Aorta (tissue), 5 donors: ENCODE results near the gene MYO9B. TPM values are rescaled to one million over a fixed set of nuclear protein-coding genes. Genes with fewer than 3 reads are reported as not detected.

Source experiments
- ATAC-seq: fragments of 200-7000 bp; cut with Tn5 transposase; one replicate; pipeline ENCODE4 v1.9.1; 2022; ENCODE audit warnings: moderate library complexity; ENCODE audit not compliant: low FRiP score
- DNase-seq, 2 donors: peaks; one replicate each; pipeline ENCODE4 v3.0.0-alpha.2; 2020
- H3K27ac ChIP-seq, 2 donors: one replicate each; pipeline ENCODE4 v1.5.1; 2013; ENCODE audit warnings: low read length in 2 of 2, mild to moderate bottlenecking in 2 of 2, moderate library complexity in 2 of 2, control low read depth in 1 of 2, inconsistent platforms in 1 of 2, low read depth in 1 of 2
- H3K27me3 ChIP-seq, 2 donors: one replicate each; pipeline ENCODE4 v1.6.1; 2013; ENCODE audit warnings: control low read depth in 1 of 2, low read length in 1 of 2, mild to moderate bottlenecking in 1 of 2, moderate library complexity in 1 of 2; ENCODE audit not compliant: insufficient read depth in 2 of 2, control insufficient read depth in 1 of 2
- H3K36me3 ChIP-seq, 2 donors: one replicate each; pipeline ENCODE4 v1.6.1; 2013; ENCODE audit warnings: control low read depth in 1 of 2, low read length in 1 of 2, mild to moderate bottlenecking in 1 of 2; ENCODE audit not compliant: insufficient read depth in 2 of 2, control insufficient read depth in 1 of 2
- H3K4me1 ChIP-seq, 2 donors: one replicate each; pipeline ENCODE4 v1.6.1; 2013; ENCODE audit warnings: low read length in 2 of 2, control low read depth in 1 of 2, mild to moderate bottlenecking in 1 of 2, moderate library complexity in 1 of 2; ENCODE audit not compliant: insufficient read depth in 2 of 2, control insufficient read depth in 1 of 2
- H3K4me3 ChIP-seq, 2 donors: one replicate each; pipeline ENCODE4 v1.5.1; 2013; ENCODE audit warnings: low read length in 2 of 2, control low read depth in 1 of 2, mild to moderate bottlenecking in 1 of 2
- H3K9me3 ChIP-seq: one replicate; pipeline ENCODE4 v1.6.1; 2013; ENCODE audit warnings: mild to moderate bottlenecking, low read length; ENCODE audit not compliant: control insufficient read depth
- WGBS, 2 donors: extraction: QIAGEN DNeasy Blood & Tissue Kit; methylation state at CpG; one replicate each; pipeline ENCODE4 v1.1.7; 2013; 5-methylcytosine and 5-hydroxymethylcytosine counted together
- intact Hi-C, 2 donors: fragments of 100-400 bp; cut with DNase I; formaldehyde crosslinking; loops; one replicate each; pipeline versions ENCODE4 v1.14.2 to v1.15.0; 2022
- polyA plus RNA-seq, 2 donors: library from polyadenylated mRNA; stranded (reverse); fragments of 200-250 nt; gene quantifications; one replicate each; pipeline ENCODE4 v1.2.3, GENCODE V29; 2013
- total RNA-seq, 2 donors: library from RNA; stranded (reverse); fragmentation: NEBNext Ultra II Directional; extraction: Animal tissue kit (Norgen Biotek cat#: 25700); gene quantifications; one replicate each; pipeline ENCODE4 v1.2.1, GENCODE V29; 2021
- donor health status: healthy with polysubstance abuse.
- donor health status: Bipolar disorder and iron deficiency.
- donor health status: DM: no; HTN: no; CAD: no.
- donor health status: DM: no; HTN: no; CAD: no.
- donor health status: DM: yes; HTN: yes; CAD: no.

The MYO9B gene
- total and polyA plus RNA-seq, 4 donors, result 34.3 to 183 (median 171) TPM

DNA sequence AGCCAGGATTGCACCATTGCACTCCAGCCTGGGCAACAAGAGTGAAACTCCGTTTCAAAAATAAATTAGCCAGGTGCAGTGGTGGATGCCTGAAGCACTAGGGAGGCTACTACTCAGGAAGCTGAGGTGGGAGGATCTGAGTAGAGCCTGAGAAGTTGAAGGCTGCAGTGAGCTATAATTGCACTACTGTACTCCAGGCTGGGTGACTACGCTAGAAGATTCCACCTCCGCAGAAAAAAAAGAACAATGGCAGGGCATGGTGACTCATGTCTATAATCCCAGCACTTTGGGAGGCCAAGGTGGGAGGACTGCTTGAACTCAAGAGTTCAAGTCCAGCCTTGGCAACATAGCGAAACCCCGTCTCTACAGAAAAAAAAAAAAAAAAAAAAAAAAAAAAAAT is 20.8 kb upstream of the MYO9B start:
- peaks cover 0 to 8% of the 10 kb centered on the region in 2 donors for H3K36me3 ChIP-seq
- no peak overlapping the region for H3K4me3 ChIP-seq
- intact Hi-C loops, result loop anchor here (5.0 kb wide), 1 partner anchor 282 kb away; no protein-coding TSS in a partner anchor
- no peaks in the 10 kb centered on the region for H3K27me3 ChIP-seq
- peaks cover 7% of the 10 kb centered on the region for H3K9me3 ChIP-seq
- ATAC-seq, result no peak
- 95 to 99% methylated on average over 5 of the region's 5 CpGs for WGBS, 2 donors
- no peak overlapping the region for H3K27ac ChIP-seq
- DNase-seq, result no peak
- H3K4me1 ChIP-seq, result no peaks in the 10 kb centered on the region

GRCh38 chr19:17055636-17056035 is 19.9 kb upstream of the MYO9B start:
- intact Hi-C loops, result no loop called here

GRCh38 chr19:17058236-17058635 is 17.3 kb upstream of the MYO9B start:
- no peak overlapping the region for H3K4me3 ChIP-seq
- H3K27ac ChIP-seq, result no peak overlapping the region
- intact Hi-C loops, result no loop called here
- ATAC-seq (no peak), DNase-seq (no peak)
- no peaks in the 10 kb centered on the region for H3K27me3 ChIP-seq
- H3K4me1 ChIP-seq, result no peaks in the 10 kb centered on the region
- peaks cover 0 to 8% of the 10 kb centered on the region in 2 donors for H3K36me3 ChIP-seq
- WGBS, 2 donors, result 98% methylated on average over 8 of the region's 8 CpGs
- peaks cover 7% of the 10 kb centered on the region for H3K9me3 ChIP-seq

More at GRCh38 chr19:17055636-17056035, 19.9 kb upstream of the MYO9B start:
- DNase-seq (no peak), ATAC-seq (no peak)
- Histone ChIP-seq H3K4me3 (no peak overlapping the region), H3K4me1 (no peaks in the 10 kb centered on the region), H3K27me3 (no peaks in the 10 kb centered on the region), H3K9me3 (peaks cover 7% of the 10 kb centered on the region), H3K27ac (no peak overlapping the region), H3K36me3 (peaks cover 0 to 8% of the 10 kb centered on the region in 2 donors)
- WGBS, 2 donors, result 93 to 94% methylated on average over 15 of the region's 15 CpGs

GRCh38 chr19:17060802-17061201 is 14.8 kb upstream of the MYO9B start:
- ATAC-seq, result no peak
- intact Hi-C loops, result no loop called here

GRCh38 chr19:17061205-17061604 is 14.4 kb upstream of the MYO9B start:
- Histone ChIP-seq H3K27me3 (no peaks in the 10 kb centered on the region), H3K36me3 (peaks cover 0 to 8% of the 10 kb centered on the region in 2 donors), H3K9me3 (peaks cover 7% of the 10 kb centered on the region), H3K4me3 (no peak overlapping the region), H3K4me1 (no peaks in the 10 kb centered on the region), H3K27ac (no peak overlapping the region)
- WGBS, 2 donors, result 95 to 96% methylated on average over 3 of the region's 3 CpGs
- DNase-seq (no peak), ATAC-seq (no peak)
- intact Hi-C loops, result no loop called here

More at GRCh38 chr19:17060802-17061201, 14.8 kb upstream of the MYO9B start:
- Histone ChIP-seq H3K27me3 (no peaks in the 10 kb centered on the region), H3K36me3 (peaks cover 0 to 8% of the 10 kb centered on the region in 2 donors), H3K4me3 (no peak overlapping the region), H3K4me1 (no peaks in the 10 kb centered on the region), H3K27ac (no peak overlapping the region), H3K9me3 (peaks cover 7% of the 10 kb centered on the region)
- no peak for DNase-seq
- WGBS, 2 donors, result 90 to 92% methylated on average over 3 of the region's 3 CpGs

- intact Hi-C loops, result no loop called here
- H3K4me3 ChIP-seq, result no peak overlapping the region
- H3K9me3 ChIP-seq, result peaks cover 7% of the 10 kb centered on the region
- no peak overlapping the region for H3K27ac ChIP-seq
- ATAC-seq (no peak), DNase-seq (no peak)
- WGBS, 2 donors, result 90 to 96% methylated on average over 7 of the region's 7 CpGs
- peaks cover 0 to 8% of the 10 kb centered on the region in 2 donors for H3K36me3 ChIP-seq
- H3K27me3 ChIP-seq, result no peaks in the 10 kb centered on the region
- no peaks in the 10 kb centered on the region for H3K4me1 ChIP-seq
Measured at GRCh38 chr19:17061691-17062090, 13.9 kb upstream of the MYO9B start.

- H3K4me1 ChIP-seq, result no peaks in the 10 kb centered on the region
- intact Hi-C loops, result no loop called here
- ATAC-seq (no peak), DNase-seq (no peak)
- no peak overlapping the region for H3K4me3 ChIP-seq
- WGBS, 2 donors, result 72 to 93% methylated on average over 2 of the region's 2 CpGs
- H3K36me3 ChIP-seq, result peaks cover 0 to 3% of the 10 kb centered on the region in 2 donors
- no peak overlapping the region for H3K27ac ChIP-seq
- H3K9me3 ChIP-seq, result peaks cover 3% of the 10 kb centered on the region
- no peaks in the 10 kb centered on the region for H3K27me3 ChIP-seq
Measured at GRCh38 chr19:17063428-17063827, 12.1 kb upstream of the MYO9B start.

GRCh38 chr19:17069193-17069592 is 6.4 kb upstream of the MYO9B start:
- no peaks in the 10 kb centered on the region for H3K36me3 ChIP-seq
- intact Hi-C loops, result loop anchor here (5.0 kb wide), 3 partner anchors 98 to 213 kb away; partner anchors contain the start of gene ANKLE1 (in 1 of the 2)
- H3K27ac ChIP-seq, result no peak overlapping the region
- no peaks in the 10 kb centered on the region for H3K9me3 ChIP-seq
- H3K4me1 ChIP-seq, result no peaks in the 10 kb centered on the region
- 86% methylated on average over 9 of the region's 9 CpGs for WGBS, 2 donors
- ATAC-seq, result no peak
- no peak overlapping the region for H3K4me3 ChIP-seq
- no peaks in the 10 kb centered on the region for H3K27me3 ChIP-seq
- no peak for DNase-seq

DNA sequence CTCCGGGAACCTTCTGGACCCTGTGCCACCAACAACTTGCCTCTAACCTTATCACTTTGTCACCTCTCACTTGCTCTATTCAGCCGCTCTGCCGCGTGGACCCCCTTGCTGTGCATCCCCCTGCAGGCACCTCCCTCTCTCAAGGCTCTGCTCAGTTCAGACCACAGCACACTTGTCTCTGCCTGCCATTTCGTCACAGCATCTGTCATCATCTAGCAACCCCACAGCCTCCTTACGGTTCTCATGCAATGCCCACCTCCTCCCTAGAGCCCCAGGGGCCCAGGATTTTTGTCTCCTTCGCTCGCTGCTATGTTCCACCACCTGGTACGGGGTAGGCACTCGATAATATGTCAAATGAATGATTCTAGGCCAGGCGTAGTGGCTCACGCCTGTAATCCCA is 5.2 kb upstream of the MYO9B start:
- 90 to 93% methylated on average over 12 of the region's 12 CpGs for WGBS, 2 donors
- ATAC-seq, result no peak
- DNase-seq, result no peak
- Histone ChIP-seq H3K27me3 (no peaks in the 10 kb centered on the region), H3K4me3 (no peak overlapping the region), H3K4me1 (no peaks in the 10 kb centered on the region), H3K36me3 (no peaks in the 10 kb centered on the region), H3K9me3 (no peaks in the 10 kb centered on the region), H3K27ac (no peak overlapping the region)
- intact Hi-C loops, result loop anchor here in 1 of 2 donors (10.0 kb wide), 1 partner anchor 314 kb away; no protein-coding TSS in a partner anchor
